Measurements from ENCODE around the gene PLD6.
"Not testable (repeated sequence)": the region's sequence is repeated elsewhere in the genome, so short reads cannot be mapped to it uniquely, and the experiment has no call there.

The PLD6 gene, protein sequence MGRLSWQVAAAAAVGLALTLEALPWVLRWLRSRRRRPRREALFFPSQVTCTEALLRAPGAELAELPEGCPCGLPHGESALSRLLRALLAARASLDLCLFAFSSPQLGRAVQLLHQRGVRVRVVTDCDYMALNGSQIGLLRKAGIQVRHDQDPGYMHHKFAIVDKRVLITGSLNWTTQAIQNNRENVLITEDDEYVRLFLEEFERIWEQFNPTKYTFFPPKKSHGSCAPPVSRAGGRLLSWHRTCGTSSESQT

DNA sequence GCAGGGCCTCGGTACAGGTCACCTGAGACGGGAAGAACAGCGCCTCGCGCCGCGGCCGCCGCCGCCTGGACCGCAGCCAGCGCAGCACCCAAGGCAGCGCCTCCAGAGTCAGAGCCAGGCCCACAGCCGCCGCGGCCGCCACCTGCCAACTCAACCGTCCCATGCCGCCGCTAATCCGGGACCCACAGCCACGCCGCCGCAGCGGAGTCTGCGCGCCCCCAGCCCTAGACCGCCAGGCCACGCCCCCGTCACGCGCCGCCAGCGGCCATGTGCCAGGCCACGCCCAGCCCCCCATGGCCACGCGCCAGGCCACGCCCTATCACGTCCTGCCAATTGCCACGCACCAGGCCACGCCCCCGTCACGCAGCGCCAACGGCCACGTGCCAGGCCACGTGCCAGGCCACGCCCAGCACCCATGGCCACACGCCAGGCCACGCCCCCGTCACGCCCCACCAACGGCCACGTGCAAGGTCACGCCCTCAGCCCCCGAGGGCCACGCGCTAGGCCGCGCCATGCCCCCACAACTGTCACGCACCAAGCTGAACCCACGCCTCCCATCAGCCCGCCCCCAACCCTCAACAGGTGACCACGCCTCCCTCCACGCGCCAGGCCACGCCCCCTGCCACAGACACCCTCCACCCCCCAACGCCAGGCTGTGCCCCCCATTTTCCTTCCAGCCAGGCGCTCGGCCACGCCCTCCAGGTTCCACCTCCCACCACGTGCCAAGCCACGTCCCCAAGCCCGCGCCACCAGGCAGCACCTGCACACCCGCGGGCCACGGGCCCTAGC, at the start of gene PLD6:
Gene PLD6, minus strand, starts transcription at position 210 of the 789 bp plus-strand sequence. Its CDS starts 47 bp downstream, at position 163.
- no peak for DNase-seq (ENCODE audit: low read depth)

DNA sequence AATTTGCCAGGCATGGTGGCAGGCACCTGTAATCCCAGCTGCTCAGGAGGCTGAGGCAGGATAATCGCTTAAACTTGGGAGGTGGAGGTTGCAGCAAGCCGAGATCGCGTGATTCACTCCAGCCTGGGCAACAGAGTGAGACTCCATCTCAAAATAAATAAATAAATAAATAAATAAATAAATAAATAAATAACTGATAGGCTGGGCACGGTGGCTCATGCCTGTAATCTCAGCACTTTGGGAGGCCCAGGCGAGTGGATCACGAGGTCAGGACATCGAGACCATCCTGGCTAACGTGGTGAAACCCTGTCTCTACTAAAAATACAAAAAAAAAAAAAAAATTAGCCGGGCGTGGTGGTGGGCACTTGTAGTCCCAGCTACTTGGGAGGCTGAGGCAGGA, 49.6 kb upstream of the PLD6 start:
- DNase-seq (ENCODE audit: low read depth), result not testable (repeated sequence)

DNA sequence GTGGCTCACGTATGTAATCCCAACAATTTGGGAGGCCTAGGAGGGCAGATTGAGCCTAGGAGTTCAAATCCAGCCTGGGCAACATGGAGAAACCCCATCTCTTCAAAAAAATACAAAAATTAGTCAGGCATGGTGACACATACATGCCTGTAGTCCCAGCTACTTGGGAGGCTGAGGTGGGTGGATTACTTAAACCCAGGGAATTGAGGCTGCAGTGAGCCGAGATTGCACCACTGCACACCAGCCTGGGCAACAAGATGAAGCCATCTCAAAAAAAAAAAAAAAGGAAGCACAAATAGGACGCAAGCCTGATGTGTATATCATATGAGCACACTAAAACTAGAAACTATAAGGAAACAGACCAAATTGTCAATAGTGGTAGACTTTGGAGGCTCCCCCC, 47.9 kb upstream of the PLD6 start:
- DNase-seq (ENCODE audit: low read depth), result no peak

DNA sequence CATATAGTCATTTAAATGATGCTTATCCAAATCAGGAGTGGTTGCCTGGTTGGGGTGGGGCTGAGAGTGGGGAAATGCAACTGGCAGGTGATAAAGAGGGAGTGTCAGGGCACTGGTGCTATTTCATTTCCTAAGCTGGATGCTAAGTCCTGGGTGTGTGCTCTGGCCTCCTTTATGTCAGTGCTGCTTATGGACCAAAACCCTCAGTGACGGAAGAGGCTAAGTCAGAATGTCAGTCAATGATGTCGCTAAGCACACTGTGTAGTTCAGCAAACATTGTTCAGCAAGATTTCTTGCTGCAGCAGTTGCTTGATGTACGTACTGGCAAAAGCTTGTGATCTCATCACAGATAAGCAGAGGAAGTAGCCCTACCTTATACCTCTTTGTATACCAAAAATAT, 47.3 kb upstream of the PLD6 start:
- no peak for DNase-seq (ENCODE audit: low read depth)

DNA sequence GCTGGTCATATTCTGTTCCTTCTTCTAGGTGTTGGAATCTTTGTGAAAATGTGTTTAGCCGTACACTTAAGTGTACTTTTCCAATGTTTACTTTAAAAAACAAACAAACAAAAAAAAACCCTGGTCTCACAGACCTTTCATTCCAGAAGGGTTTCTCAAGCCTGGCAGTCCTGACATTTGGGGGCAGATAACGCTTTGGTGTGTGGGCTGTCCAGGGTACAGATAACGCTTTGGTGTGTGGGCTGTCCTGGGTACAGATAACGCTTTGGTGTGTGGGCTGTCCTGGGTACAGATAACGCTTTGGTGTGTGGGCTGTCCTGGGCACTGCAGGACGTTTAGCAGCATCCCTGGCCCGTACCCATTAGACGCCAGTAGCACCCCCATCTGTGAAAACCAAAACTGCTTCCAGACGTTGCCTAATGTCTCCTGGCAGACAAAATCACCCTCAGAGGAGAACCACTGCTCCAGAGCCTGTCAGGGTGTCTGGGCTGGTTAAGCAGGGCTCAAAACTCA, 46.1 kb upstream of the PLD6 start:
- no peak for DNase-seq (ENCODE audit: low read depth)

DNA sequence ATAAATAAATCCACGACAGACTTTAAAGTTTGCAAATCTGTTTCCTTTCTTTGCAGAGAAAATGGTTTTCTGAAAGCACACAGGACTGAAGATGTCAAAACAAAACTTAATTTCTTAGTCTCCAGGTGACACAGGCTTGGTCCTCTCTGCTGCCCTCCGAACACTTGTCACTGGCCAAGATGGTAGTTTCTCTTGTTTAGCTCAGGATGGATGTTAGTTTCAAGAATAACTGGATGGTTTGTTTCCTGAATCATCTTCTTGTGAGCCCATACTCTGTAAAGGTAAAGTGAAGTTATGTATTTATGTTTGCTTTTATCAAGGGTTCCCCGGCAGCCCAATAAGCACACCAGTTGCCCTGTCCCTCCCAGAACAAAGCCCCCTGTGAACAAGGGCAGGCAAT, 40.7 kb upstream of the PLD6 start:
- no peak for DNase-seq (ENCODE audit: low read depth)

DNA sequence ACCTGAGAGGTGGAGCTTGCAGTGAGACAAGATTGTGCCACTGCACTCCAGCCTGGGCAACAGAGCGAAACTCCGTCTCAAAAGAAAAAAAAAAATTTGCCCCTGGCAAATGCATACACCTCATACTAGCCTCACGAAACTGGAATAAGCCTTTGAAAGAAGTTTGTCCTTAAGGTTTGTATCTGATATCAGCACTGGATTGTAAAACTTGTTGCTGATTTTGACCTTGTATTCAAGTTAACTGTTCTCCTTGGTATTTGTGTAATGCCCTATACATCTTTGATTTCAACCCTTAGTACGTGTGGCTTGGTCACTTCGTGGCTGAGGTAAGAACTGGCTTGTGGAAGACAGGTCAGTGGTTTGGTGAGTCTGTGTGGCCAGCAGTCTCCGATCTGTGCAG, 37.0 kb upstream of the PLD6 start:
- no peak for DNase-seq (ENCODE audit: low read depth)

DNA sequence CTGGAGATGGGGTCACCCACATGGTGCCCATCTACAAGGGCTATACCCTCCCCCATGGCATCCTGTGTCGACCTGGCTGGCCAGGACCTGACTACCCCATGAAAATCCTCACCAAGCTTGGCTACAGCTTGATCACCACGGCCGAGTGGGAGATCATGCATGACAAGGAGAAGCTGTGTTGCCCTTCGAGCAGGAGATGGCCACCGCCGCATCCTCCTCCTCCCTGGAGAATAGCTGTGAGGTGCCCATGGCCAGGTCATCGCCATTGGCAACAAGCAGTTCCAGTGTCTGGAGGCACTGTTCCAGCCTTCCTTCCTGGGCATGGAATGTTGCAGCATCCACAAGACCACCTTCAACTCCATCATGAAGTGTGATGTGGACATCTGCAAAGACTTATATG, 36.1 kb upstream of the PLD6 start:
- DNase-seq (ENCODE audit: low read depth), result no peak

DNA sequence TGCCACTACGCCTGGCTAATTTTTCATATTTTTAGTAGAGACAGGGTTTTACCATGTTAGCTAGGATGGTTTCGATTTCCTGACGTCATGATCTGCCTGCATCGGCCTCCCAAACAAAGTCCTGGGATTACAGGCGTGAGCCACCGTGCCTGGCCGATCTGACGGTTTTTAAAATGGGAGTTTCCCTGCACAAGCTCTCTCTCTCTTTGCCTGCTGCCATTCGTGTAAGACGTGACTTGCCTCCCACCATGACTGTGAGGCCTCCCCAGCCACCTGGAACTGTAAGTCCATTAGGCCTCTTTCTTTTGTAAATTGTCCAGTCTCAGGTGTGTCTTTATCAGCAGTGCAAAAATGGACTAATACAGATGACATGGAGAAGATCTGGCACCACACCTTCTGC, 35.5 kb upstream of the PLD6 start:
- no peak for DNase-seq (ENCODE audit: low read depth)

DNA sequence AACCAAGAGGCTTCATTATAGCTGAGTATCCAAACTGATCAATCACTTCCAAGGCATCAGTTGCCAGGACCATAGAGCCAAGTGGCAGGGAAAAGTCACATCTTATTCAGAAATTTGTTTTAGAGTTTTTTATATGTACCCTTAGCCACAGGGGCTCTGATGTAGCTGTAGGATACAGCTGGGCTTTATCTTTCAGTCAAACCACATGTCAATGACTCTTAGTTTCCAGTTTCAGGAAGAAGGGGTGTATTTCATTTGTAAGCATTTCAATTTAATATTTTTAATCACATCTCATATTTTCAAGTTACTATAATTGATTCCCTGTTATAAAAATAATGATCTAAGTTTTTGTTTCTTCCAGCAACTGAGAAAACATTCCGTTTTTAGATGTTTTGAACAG, 33.7 kb upstream of the PLD6 start:
- DNase-seq (ENCODE audit: low read depth), result no peak

DNA sequence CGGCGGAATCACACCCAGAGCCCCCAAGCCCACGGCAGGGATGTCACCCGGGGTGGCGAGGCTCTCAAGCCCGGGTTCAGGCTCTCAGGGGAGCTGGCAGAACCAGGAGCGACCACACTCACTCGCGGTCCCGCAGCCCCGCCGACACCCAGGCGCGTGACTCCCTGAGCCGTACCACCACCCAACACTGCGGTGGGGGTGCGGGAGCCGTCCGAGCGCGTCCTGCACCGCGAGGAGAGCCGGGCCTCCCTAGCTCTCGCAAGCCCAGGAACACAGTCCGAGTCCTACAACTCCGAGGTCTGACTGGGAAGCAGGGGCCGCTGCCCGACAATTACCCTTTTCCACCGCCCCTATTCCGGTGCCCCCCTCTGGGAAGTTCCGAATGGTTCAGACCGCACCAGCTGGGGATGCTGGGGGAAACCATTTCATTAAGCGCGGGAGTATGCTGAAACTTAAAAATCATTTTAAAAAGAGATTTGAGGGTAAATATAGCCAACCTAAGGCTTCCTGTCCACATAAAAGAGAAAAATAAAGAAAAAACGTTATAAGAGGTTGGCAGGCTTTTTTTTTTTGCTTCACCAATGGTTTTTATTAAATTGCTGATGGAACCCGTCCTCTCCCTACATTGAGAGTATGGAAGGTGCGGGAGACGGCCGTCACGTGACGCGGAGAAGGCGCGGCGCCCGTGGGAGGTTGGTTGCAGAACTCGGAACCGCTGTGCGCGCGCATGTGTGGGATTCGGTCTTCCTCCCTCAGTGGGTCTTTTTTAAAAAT, 31.1 kb upstream of the PLD6 start, which contains the start of gene FLCN:
Gene FLCN, minus strand, starts transcription at position 143 of the 774 bp plus-strand sequence. CDS start 9,031 bp downstream, outside the sequence.
- DNase-seq (ENCODE audit: low read depth), result peak; percentile 56

DNA sequence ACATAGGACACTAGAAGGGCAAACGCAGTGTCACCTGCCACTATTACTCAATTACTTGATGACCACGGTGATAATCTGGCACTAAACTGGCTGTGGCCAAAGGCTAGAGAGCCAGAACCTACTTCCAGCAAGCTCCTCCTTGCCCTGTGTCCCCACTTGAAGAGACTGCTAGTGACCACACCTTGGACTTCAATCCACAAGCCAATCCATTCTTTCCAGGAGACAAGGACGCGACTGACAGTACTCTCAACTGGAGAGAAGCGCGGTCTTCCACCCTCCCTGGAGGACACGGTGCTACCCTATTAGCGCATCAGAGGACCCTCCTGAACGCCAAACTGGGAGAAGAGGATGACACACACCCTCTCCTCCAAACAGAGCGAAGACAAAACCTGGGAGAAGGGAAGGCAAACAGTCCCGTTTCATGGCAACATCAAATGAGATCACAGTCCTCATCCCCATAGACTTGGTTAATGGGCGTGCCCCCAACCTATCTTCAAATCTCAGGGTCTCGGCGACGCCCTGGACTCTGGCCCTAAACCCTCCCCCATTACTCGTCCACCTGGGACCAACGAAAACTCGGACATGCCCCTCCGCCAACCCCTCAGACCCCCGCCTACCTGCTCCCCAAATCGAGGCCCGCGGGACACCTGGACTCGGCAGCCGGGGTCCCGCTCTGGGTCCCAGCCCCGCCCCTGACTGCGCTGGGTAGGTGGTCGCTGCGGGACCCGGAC, 30.3 kb upstream of the PLD6 start:
- peak; percentile 26 for DNase-seq (ENCODE audit: low read depth)

DNA sequence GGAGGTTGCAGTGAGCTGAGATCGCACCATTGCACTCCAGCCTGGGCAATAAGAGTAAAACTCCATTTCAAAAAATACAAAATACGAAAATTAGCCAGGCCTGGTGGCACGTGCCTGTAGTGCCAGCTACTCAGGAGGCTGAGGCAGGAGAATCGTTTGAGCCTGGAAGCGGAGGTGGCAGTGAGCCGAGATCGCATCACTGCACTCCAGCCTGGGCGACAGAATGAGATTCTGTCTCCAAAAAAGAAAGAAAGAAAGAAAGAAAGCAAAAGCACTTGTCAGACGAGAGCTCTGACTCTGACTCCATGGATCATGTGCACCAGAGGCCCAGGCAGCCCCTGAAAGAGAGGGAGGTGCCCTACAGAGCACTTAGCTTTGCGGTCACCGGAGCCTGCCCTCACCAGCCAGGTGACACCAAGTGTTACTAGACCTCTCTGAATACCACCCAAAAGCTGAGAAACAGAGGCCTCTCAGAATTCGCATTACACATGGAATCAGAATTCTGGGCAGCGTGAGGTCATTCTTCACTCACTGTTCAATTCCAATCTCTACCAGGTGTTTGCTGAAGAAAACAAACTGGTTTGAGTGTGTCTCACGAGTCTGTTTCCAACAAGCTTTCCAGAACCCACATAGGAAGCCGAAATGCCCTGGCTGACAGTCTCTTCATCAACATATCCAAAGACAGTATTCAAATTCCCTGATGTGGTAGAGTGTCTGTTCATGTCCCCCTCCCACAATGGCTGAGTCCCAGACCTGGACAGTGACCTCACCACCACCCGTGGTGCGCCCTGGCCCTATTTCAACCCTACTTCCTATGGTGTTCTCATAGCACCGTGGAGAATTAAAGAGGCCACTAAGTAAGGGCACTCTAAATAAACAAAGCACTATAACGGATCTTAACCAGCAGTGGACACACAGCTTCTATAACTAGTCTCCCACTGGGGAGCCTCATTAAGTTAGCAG, 29.4 kb upstream of the PLD6 start:
- DNase-seq (ENCODE audit: low read depth), result peak; percentile 11

DNA sequence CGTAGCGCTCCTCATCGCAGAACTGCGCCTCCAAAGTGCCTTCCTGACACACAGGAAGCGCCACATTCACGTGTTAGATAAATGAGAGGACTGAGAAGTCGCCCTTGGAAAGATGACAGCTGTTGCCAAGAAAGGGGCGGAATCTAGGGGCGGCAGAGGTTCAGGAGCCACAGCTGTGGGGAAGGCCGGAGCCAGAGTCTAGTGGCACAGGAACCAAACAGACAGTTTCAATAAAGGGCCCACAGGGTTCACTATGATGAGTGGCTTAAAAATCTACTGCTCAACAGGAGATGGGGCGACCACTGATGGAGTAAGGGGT, 26.1 kb upstream of the PLD6 start:
- no peak for DNase-seq (ENCODE audit: low read depth)

DNA sequence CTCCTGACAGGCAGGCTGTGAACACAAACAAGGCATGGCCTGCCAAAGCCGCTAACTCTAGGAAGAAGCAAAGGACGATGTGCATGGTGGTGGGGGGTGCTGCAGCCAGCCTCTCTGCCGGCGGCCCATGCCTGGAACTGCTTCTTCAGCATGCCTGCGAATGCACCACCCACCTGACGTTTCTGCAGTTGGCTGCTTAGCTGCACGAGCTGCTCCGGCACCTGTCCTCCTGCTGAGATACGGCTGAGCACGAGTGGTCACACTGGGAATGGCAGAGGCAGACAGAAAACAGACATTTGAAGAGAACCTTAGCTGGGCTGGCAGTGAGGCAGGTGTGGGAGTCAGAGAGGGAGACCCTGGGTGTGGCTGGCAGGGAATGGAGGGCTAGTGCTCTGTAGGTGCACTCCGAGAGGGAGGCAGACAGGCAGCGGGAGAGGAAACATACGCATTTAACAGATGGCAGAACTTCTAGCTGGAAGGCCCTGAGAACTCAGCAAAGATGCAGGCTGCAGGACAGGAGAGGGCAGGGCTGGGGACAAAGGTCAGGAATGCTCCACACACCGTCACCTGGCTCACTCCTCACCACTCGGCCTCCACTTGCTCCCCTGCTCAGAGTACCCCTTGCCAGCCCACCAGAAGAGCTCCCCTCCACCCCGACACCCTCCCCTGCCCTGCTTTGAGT, 25.6 kb upstream of the PLD6 start:
- no peak for DNase-seq (ENCODE audit: low read depth)

DNA sequence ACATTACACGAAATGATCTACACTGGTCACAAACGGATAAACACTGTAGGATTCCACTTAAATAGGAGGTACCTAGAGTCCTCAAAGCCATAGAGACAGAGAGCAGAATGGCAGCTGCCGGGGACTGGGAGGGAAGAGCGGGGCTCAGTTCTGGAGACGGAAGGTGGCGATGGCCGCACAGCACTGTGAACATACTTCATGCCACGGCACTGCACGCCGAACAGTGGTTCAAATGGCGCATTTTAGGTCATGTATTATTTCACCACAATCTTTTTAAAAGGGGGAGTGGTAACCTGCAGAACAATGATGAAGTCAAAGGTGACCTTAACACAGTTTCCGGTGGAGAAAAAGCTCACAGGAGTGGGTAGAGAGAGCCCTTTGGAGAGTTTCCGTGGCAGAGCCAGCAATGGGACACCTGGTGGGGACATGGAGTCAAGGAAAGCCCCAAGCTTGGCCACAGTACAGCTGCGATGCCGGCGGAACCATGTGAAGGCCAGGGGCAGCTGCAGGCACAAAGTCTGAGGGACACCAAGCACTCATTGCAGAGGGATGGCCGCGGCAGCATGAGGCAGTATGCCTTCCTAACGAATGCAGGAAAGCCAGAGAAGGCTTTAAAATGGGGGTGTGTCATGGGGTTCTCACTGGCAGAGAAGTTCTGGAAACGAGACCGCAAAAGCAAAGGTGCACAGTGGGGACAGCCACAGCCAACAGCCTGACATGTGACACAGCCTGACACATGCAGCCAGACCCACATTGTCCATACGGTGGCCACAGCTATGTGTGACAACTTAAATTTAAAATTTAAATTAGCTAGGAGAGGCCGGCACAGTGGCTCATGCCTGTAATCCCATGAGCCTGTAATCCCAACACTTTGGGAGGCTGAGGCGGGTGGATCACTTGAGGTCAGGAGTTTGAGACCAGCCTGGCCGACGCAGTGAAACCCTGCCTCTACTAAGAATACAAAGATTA, 23.6 kb upstream of the PLD6 start:
- DNase-seq (ENCODE audit: low read depth), result no peak

DNA sequence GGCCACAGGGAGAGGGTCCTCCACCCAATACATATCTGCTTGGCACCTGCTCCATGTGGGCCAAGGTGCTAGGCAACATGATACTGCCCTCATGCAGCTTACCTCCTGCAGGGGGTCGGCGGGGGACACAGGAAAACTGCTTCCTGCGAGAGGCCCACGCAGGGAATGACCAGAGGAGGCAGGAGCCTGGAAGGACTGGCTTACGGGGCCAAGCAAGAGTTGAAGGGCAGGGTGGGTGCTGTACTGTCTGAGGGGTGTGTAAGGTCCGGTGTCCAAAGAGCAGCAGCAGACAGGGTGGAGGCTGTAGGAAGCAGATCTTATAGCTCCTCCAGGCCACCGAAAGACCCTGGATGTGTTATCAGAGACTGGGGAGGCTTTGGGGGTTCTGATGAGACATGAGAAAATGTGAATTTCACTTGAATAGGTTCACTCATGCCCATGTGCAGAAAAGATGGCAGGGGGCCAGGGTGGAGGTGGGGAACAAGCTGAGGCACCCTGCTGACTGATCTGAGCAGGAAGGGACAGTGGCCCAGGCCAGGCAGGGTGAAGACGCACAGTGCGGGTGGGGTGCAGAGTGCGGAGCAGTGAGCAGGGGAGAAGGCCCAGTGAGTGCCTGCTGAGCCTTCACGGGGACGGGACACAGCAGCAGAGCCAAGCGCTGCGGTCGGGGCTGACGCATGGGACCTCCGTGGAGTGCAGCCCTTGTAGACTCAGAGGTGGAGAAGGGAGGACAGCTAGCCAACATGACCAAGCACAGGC, 22.6 kb upstream of the PLD6 start:
- DNase-seq (ENCODE audit: low read depth), result no peak
